ENCODE data around the gene SF1.

- TF ChIP-seq CTCF (IDR thresholded peaks at IDR 0.05) (peak in 1 of 2 donors; percentile 79), POLR2A (IDR thresholded peaks at IDR 0.05) (no peak), EP300 (IDR thresholded peaks at IDR 0.05) (no peak)
These were observed 35.3 kb downstream of the SF1 start for GRCh38 chr11:64742889-64743590.
